H7 (cell line): ENCODE data around the gene GNAS. TPM values are rescaled to one million over a fixed set of nuclear protein-coding genes. Genes with fewer than 3 reads are reported as not detected.

Experiments
- DNase-seq: peaks from one replicate; pipeline ENCODE4 v3.0.0; 2012
- H3K27me3 ChIP-seq: 2 replicates; pipeline ENCODE4 v1.6.0; 2011; ENCODE audit warnings: mild to moderate bottlenecking, low read length; ENCODE audit not compliant: control insufficient read depth, insufficient read depth
- H3K36me3 ChIP-seq: replicated peaks from 2 replicates; pipeline ENCODE4 v1.5.1; 2011; ENCODE audit warnings: low read length; ENCODE audit not compliant: control insufficient read depth, insufficient read depth
- H3K4me3 ChIP-seq: 2 replicates; pipeline ENCODE4 v1.5.1; 2011; ENCODE audit warnings: low read depth, mild to moderate bottlenecking, control low read depth, low read length, moderate library complexity; ENCODE audit not compliant: insufficient read depth
- total RNA-seq: library from RNA; depleted of rRNA; stranded (reverse); fragments of >200 nt; shearing (Covaris generic); gene quantifications from 2 replicates; pipeline ENCODE4 v1.2.3, GENCODE V29; 2014

Gene GNAS
- total RNA-seq, 1 experiment from 2014 or later, result 685 TPM

- H3K4me3 ChIP-seq, result no peak overlapping the region
- H3K27me3 ChIP-seq, result no peaks in the 10 kb centered on the region
- H3K36me3 ChIP-seq, result no peaks in the 10 kb centered on the region
- no peak for DNase-seq
Measured at GRCh38 chr20:58876437-58876836, 23.9 kb downstream of the GNAS start.

GRCh38 chr20:58877050-58877975 is 24.8 kb downstream of the GNAS start:
- Histone ChIP-seq H3K4me3 (no peak overlapping the region), H3K36me3 (no peaks in the 10 kb centered on the region), H3K27me3 (no peaks in the 10 kb centered on the region)
- DNase-seq, result peak; percentile 64

- no peaks in the 10 kb centered on the region for H3K27me3 ChIP-seq
- no peaks in the 10 kb centered on the region for H3K36me3 ChIP-seq
- no peak overlapping the region for H3K4me3 ChIP-seq
- no peak for DNase-seq
Measured at GRCh38 chr20:58877976-58878360, 25.5 kb downstream of the GNAS start.

GRCh38 chr20:58878399-58878798 is 25.9 kb downstream of the GNAS start:
- Histone ChIP-seq H3K27me3 (no peaks in the 10 kb centered on the region), H3K36me3 (no peaks in the 10 kb centered on the region), H3K4me3 (no peak overlapping the region)
- no peak for DNase-seq

GRCh38 chr20:58880441-58880840 is 27.9 kb downstream of the GNAS start:
- no peak for DNase-seq
- Histone ChIP-seq H3K4me3 (no peak overlapping the region), H3K27me3 (no peaks in the 10 kb centered on the region), H3K36me3 (no peaks in the 10 kb centered on the region)

GRCh38 chr20:58880994-58881752 is 28.7 kb downstream of the GNAS start:
- no peaks in the 10 kb centered on the region for H3K36me3 ChIP-seq
- no peak overlapping the region for H3K4me3 ChIP-seq
- DNase-seq, result no peak
- no peaks in the 10 kb centered on the region for H3K27me3 ChIP-seq

- Histone ChIP-seq H3K27me3 (no peaks in the 10 kb centered on the region), H3K36me3 (no peaks in the 10 kb centered on the region), H3K4me3 (no peak overlapping the region)
- DNase-seq, result no peak
Measured at GRCh38 chr20:58882704-58883089, 30.2 kb downstream of the GNAS start.

GRCh38 chr20:58883241-58883691 is 30.8 kb downstream of the GNAS start:
- H3K4me3 ChIP-seq, result no peak overlapping the region
- peak; percentile 56 for DNase-seq
- H3K36me3 ChIP-seq, result no peaks in the 10 kb centered on the region
- H3K27me3 ChIP-seq, result no peaks in the 10 kb centered on the region; the same call in 1 of the 2 replicates

GRCh38 chr20:58884966-58885365 is 32.5 kb downstream of the GNAS start:
- DNase-seq, result no peak
- no peak overlapping the region for H3K4me3 ChIP-seq
- H3K27me3 ChIP-seq, result peaks cover 6% of the 10 kb centered on the region
- no peaks in the 10 kb centered on the region for H3K36me3 ChIP-seq

GRCh38 chr20:58886546-58886945 is 34.0 kb downstream of the GNAS start:
- DNase-seq, result no peak
- Histone ChIP-seq H3K36me3 (no peaks in the 10 kb centered on the region), H3K27me3 (peaks cover 9% of the 10 kb centered on the region)

GRCh38 chr20:58888103-58888502 is 35.6 kb downstream of the GNAS start:
- no peaks in the 10 kb centered on the region for H3K36me3 ChIP-seq
- H3K4me3 ChIP-seq, result peak overlapping the region; percentile 86
- H3K27me3 ChIP-seq, result peaks cover 9% of the 10 kb centered on the region
- DNase-seq, result no peak

More at GRCh38 chr20:58886546-58886945, 34.0 kb downstream of the GNAS start:
- no peak overlapping the region for H3K4me3 ChIP-seq

- Histone ChIP-seq H3K36me3 (no peaks in the 10 kb centered on the region), H3K4me3 (peak overlapping the region; percentile 86), H3K27me3 (peaks cover 9% of the 10 kb centered on the region)
- peak; percentile 92 for DNase-seq
Measured at GRCh38 chr20:58888521-58889333, 36.2 kb downstream of the GNAS start.

GRCh38 chr20:58889334-58889760 is 36.8 kb downstream of the GNAS start:
- no peaks in the 10 kb centered on the region for H3K36me3 ChIP-seq
- no peak for DNase-seq
- peaks cover 9% of the 10 kb centered on the region for H3K27me3 ChIP-seq
- peak overlapping the region; percentile 86 for H3K4me3 ChIP-seq

- peak overlapping the region; percentile 86 for H3K4me3 ChIP-seq
- peak; percentile 77 for DNase-seq
Measured at GRCh38 chr20:58889798-58890517, 37.4 kb downstream of the GNAS start.

More at GRCh38 chr20:58889798-58890517, 37.4 kb downstream of the GNAS start:
- Histone ChIP-seq H3K36me3 (no peaks in the 10 kb centered on the region), H3K27me3 (peaks cover 9% of the 10 kb centered on the region)
